HEK293 (cell line): ENCODE measurements around the gene GMDS.

Experiments used
- BCL11B ChIP-seq: fragments of 450-650 bp; formaldehyde crosslinking; IDR thresholded peaks from 2 replicates; pipeline ENCODE4 v1.5.1; 2016; ENCODE audit warnings: low read depth, missing biosample characterization, missing genetic modification characterization
- EGR2 ChIP-seq: fragments of 450-650 bp; formaldehyde crosslinking; IDR thresholded peaks from 2 replicates; pipeline ENCODE4 v1.5.1; 2016; ENCODE audit warnings: low read depth, missing biosample characterization, missing genetic modification characterization
- HIC1 ChIP-seq: fragments of 450-650 bp; formaldehyde crosslinking; IDR thresholded peaks from 2 replicates; pipeline ENCODE4 v1.5.1; 2016; ENCODE audit warnings: missing biosample characterization, missing genetic modification characterization
- PBX3 ChIP-seq: sonication (generic); formaldehyde crosslinking; IDR thresholded peaks from 2 replicates; pipeline ENCODE4 v1.8.1; 2022; ENCODE audit warnings: mild to moderate bottlenecking, moderate library complexity, missing genetic modification reagents
- YY1 ChIP-seq: fragments of 450-650 bp; formaldehyde crosslinking; IDR thresholded peaks from 2 replicates; pipeline ENCODE4 v1.5.1; 2018; ENCODE audit warnings: missing biosample characterization, missing genetic modification characterization
- ZBTB20 ChIP-seq: fragments of 450-650 bp; formaldehyde crosslinking; IDR thresholded peaks from 2 replicates; pipeline ENCODE4 v1.5.1; 2016; ENCODE audit warnings: missing biosample characterization, missing genetic modification characterization
- ZBTB7A ChIP-seq: fragments of 450-650 bp; formaldehyde crosslinking; IDR thresholded peaks from 2 replicates; pipeline ENCODE4 v1.5.1; 2016; ENCODE audit warnings: low read depth, missing biosample characterization, missing genetic modification characterization
- ZFP69B ChIP-seq: fragments of 450-650 bp; formaldehyde crosslinking; IDR thresholded peaks from 2 replicates; pipeline ENCODE4 v1.5.1; 2016; ENCODE audit warnings: missing biosample characterization, missing genetic modification characterization
- ZNF132 ChIP-seq: fragments of 450-650 bp; formaldehyde crosslinking; IDR thresholded peaks from 2 replicates; pipeline ENCODE4 v1.5.1; 2017; ENCODE audit warnings: missing biosample characterization, missing genetic modification characterization, borderline replicate concordance
- ZNF18 ChIP-seq: fragments of 450-650 bp; formaldehyde crosslinking; IDR thresholded peaks from 2 replicates; pipeline ENCODE4 v1.5.1; 2016; ENCODE audit warnings: missing biosample characterization, missing genetic modification characterization
- ZNF26 ChIP-seq: fragments of 450-650 bp; formaldehyde crosslinking; IDR thresholded peaks from 2 replicates; pipeline ENCODE4 v1.5.1; 2016; ENCODE audit warnings: missing biosample characterization, missing genetic modification characterization
- ZNF280D ChIP-seq: fragments of 450-650 bp; formaldehyde crosslinking; IDR thresholded peaks from 2 replicates; pipeline ENCODE4 v1.5.1; 2016; ENCODE audit warnings: missing biosample characterization, missing genetic modification characterization
- ZNF292 ChIP-seq: fragments of 450-650 bp; formaldehyde crosslinking; IDR thresholded peaks from 2 replicates; pipeline ENCODE4 v1.5.1; 2016; ENCODE audit warnings: low read depth, missing biosample characterization, missing genetic modification characterization, borderline replicate concordance
- ZNF335 ChIP-seq: fragments of 450-650 bp; formaldehyde crosslinking; conservative IDR thresholded peaks from 2 replicates; pipeline ENCODE4 v1.5.1; 2016; ENCODE audit warnings: missing biosample characterization, missing genetic modification characterization
- ZNF354C ChIP-seq: fragments of 450-650 bp; formaldehyde crosslinking; IDR thresholded peaks from 2 replicates; pipeline ENCODE4 v1.5.1; 2016; ENCODE audit warnings: missing biosample characterization, missing genetic modification characterization, low read depth, borderline replicate concordance
- ZNF518A ChIP-seq: fragments of 450-650 bp; formaldehyde crosslinking; conservative IDR thresholded peaks from 2 replicates; pipeline ENCODE4 v1.5.1; 2016; ENCODE audit warnings: low read depth, missing biosample characterization, missing genetic modification characterization
- ZNF571 ChIP-seq: fragments of 450-650 bp; formaldehyde crosslinking; IDR thresholded peaks from 2 replicates; pipeline ENCODE4 v1.5.0; 2017; ENCODE audit warnings: missing biosample characterization, missing genetic modification characterization
- ZNF596 ChIP-seq: fragments of 450-650 bp; IDR thresholded peaks from 2 replicates; pipeline ENCODE4 v1.5.0; 2018; ENCODE audit warnings: missing biosample characterization, mild to moderate bottlenecking, missing genetic modification characterization, moderate library complexity
- ZNF626 ChIP-seq: fragments of 450-650 bp; sonication (Bioruptor Pico); formaldehyde crosslinking; IDR thresholded peaks from 2 replicates; pipeline ENCODE4 v1.5.1; 2018; ENCODE audit warnings: missing biosample characterization, missing genetic modification characterization, inconsistent platforms
- ZNF704 ChIP-seq: fragments of 450-650 bp; formaldehyde crosslinking; IDR thresholded peaks from 2 replicates; pipeline ENCODE4 v1.5.1; 2016; ENCODE audit warnings: missing biosample characterization, missing genetic modification characterization

Gene GMDS

GRCh38 chr6:2028457-2029038 lies 216.9 kb downstream of the GMDS start (continued):
- TF ChIP-seq ZNF704 (tag by site-specific recombination) (no peak), ZBTB20 (tag by site-specific recombination) (0 out of 2 replicates have a peak, but pooled peaks have one; percentile 32), ZFP69B (peak; percentile 79), ZNF596 (tag by site-specific recombination) (peak; percentile 82), YY1 (tag by site-specific recombination) (peak; percentile 75; the same call in 1 of the 2 replicates), EGR2 (tag by site-specific recombination) (no peak), ZNF335 (tag by site-specific recombination) (0 out of 2 replicates have a peak, but pooled peaks have one; percentile 34), BCL11B (tag by site-specific recombination) (peak; percentile 98), ZNF132 (tag by site-specific recombination) (no peak; the same call in 1 of the 2 replicates), ZNF626 (tag by site-specific recombination) (no peak), ZNF518A (tag by site-specific recombination) (peak; percentile 60), HIC1 (tag by site-specific recombination) (no peak), PBX3 (no peak), ZNF280D (tag by site-specific recombination) (no peak), ZNF18 (peak; percentile 98), ZBTB7A (tag by site-specific recombination) (peak; percentile 66; the same call in 1 of the 2 replicates), ZNF571 (tag by site-specific recombination) (no peak), ZNF26 (tag by site-specific recombination) (no peak), ZNF292 (no peak), ZNF354C (tag by site-specific recombination) (no peak)
